Fibroblast of mammary gland (primary cell): Measurements from ENCODE around the gene AP4S1.
A peak's percentile ranks its signal among the peaks of the same experiment; 100 is the strongest.

Experiments used
- DNase-seq: peaks from one replicate; pipeline ENCODE4 v3.0.0-alpha.2; 2010; ENCODE audit warnings: low read depth
- H3K4me3 ChIP-seq: 2 replicates; pipeline ENCODE4 v1.5.1; 2011; ENCODE audit warnings: low read depth, mild to moderate bottlenecking, low read length, moderate library complexity; ENCODE audit not compliant: control insufficient read depth
- TF ChIP-seq, protein P1 (sequence below): conservative IDR thresholded peaks from 2 replicates; pipeline ENCODE4 v1.5.1; 2011; ENCODE audit warnings: low read depth, low read length, inconsistent platforms; ENCODE audit not compliant: control insufficient read depth, insufficient read depth

Gene AP4S1

GRCh38 chr14:31122098-31122611 is 96.7 kb downstream of the AP4S1 start:
- TF ChIP-seq, protein P1, sequence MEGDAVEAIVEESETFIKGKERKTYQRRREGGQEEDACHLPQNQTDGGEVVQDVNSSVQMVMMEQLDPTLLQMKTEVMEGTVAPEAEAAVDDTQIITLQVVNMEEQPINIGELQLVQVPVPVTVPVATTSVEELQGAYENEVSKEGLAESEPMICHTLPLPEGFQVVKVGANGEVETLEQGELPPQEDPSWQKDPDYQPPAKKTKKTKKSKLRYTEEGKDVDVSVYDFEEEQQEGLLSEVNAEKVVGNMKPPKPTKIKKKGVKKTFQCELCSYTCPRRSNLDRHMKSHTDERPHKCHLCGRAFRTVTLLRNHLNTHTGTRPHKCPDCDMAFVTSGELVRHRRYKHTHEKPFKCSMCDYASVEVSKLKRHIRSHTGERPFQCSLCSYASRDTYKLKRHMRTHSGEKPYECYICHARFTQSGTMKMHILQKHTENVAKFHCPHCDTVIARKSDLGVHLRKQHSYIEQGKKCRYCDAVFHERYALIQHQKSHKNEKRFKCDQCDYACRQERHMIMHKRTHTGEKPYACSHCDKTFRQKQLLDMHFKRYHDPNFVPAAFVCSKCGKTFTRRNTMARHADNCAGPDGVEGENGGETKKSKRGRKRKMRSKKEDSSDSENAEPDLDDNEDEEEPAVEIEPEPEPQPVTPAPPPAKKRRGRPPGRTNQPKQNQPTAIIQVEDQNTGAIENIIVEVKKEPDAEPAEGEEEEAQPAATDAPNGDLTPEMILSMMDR: no peak
- peak; percentile 59 for DNase-seq
- no peak overlapping the region for H3K4me3 ChIP-seq

DNA sequence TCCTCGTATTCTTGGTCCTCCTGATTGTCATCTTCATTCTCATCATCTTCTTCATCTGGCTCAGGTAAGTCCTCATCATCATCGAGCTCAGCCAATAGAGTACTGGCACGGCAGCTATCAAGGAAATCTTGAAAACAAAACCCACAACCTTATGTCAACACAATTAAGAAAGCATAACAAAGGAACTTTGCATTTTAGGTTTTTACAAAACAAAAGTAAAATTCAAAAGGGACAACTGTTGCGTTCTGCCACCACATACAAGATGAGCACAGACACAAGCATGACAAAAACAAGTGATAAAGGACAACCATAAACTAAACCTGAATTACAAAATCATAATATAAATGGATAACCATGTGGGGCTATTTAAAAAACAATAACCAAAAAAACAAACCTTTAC is 97.5 kb downstream of the AP4S1 start:
- DNase-seq: no peak
- H3K4me3 ChIP-seq: no peak overlapping the region
- TF ChIP-seq, protein P1: no peak

DNA sequence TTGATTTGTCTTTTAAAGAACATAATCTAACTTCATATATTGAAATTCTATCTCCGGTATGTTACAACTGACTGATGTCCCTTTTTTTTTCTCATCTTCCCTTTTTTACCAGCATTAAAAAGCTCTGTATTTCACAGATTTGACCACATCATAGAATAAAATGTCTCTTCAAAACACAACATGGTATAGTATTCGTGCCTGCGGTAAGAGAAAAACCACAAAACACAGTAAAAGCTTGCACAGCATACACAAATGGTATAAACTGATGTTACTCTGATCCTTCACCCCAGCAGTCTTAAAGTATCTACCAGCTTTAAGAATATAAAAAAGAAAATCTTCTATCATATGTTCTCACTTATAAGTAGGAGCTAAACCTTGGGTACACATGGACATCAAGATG is 98.7 kb downstream of the AP4S1 start:
- TF ChIP-seq, protein P1: no peak
- H3K4me3 ChIP-seq: no peak overlapping the region
- DNase-seq: no peak

DNA sequence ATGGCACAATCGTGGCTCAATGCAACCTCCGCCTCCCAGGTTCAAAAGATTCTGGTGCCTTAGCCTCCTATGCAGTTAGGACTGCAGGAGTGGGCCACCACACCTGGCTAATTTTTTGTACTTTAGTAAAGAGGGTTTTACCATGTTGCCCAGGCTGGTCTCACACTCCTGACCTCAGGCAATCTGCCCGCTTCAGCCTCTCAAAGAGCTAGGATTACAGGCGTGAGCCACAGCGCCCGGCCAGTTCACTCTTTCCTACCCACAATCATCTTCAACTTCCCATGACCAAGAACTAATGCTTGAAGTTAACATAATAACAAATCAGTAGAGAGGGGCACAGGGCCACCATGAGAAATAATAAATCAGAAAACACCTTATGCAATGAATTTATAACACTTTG is 99.8 kb downstream of the AP4S1 start:
- H3K4me3 ChIP-seq: no peak overlapping the region
- TF ChIP-seq, protein P1: no peak
- no peak for DNase-seq

GRCh38 chr14:31126680-31127079 is 101.2 kb downstream of the AP4S1 start:
- TF ChIP-seq, protein P1: no peak
- no peak overlapping the region for H3K4me3 ChIP-seq
- DNase-seq: no peak

GRCh38 chr14:31127690-31128089 is 102.2 kb downstream of the AP4S1 start:
- no peak for DNase-seq
- no peak overlapping the region for H3K4me3 ChIP-seq
- TF ChIP-seq, protein P1: no peak
